ENCODE measurements around the gene THAP6. TPM values are rescaled to one million over a fixed set of nuclear protein-coding genes. Genes with fewer than 3 reads are reported as not detected.
A peak's percentile ranks its signal among the peaks of the same experiment; 100 is the strongest.

Gene THAP6
- total RNA-seq, 1 donor from 2014 or later: 16.0 TPM

DNA sequence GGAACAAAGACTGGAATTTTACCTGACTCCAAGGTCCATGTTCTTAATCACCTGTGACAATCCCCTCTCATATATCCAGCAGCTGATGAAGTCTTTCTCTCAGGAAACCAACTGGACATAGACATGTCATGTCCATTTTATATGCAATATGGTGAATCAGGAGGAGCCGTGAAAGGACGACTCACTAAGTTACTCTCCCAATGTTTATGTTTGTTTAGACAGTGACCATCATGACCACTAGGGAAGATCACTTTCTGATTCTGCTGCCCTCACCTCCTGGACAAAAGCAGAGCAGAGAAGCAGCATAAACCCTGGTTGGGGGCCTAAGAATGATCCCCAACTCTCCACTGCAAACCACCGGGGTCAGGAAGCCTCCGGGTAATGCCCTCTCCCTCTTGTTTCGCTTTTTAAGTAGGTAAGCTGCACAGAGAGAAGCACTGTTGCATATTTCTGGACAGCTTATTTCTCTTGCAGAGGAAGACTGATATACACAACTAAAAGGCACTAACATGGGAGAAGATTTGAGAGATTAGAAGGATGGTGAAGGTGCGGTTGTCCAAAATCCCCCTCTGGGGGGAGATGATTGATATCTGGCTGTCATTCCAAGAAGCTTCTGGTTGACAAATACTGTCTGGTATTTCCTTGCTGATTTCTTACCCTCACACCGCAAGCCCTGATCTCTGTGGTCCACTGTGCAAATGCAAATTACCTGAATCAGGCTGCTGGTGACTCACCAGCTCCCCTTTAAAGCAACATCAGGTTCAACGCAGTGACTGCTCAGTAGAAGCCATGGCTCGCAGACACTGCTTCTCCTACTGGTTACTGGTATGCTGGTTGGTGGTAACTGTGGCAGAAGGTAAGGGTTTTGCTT lies 41.3 kb downstream of the THAP6 start, which contains the start of gene ODAPH:
TSS of gene ODAPH (plus strand) at position 773 of the 871 bp plus-strand sequence. CDS start at position 790, 17 bp downstream.
- Histone ChIP-seq H3K4me3 (ENCODE audit: low read depth, low read length) (peak within 1 kb of the TSS; percentile 8), H3K27me3 (ENCODE audit: control insufficient read depth, insufficient read depth, low read length) (no peaks in the 10 kb centered on the region), H3K36me3 (ENCODE audit: control insufficient read depth, insufficient read depth, low read length) (no peaks in the 10 kb centered on the region)
- DNase-seq (ENCODE audit: low read depth): peak; percentile 90
- TF ChIP-seq, protein P1, sequence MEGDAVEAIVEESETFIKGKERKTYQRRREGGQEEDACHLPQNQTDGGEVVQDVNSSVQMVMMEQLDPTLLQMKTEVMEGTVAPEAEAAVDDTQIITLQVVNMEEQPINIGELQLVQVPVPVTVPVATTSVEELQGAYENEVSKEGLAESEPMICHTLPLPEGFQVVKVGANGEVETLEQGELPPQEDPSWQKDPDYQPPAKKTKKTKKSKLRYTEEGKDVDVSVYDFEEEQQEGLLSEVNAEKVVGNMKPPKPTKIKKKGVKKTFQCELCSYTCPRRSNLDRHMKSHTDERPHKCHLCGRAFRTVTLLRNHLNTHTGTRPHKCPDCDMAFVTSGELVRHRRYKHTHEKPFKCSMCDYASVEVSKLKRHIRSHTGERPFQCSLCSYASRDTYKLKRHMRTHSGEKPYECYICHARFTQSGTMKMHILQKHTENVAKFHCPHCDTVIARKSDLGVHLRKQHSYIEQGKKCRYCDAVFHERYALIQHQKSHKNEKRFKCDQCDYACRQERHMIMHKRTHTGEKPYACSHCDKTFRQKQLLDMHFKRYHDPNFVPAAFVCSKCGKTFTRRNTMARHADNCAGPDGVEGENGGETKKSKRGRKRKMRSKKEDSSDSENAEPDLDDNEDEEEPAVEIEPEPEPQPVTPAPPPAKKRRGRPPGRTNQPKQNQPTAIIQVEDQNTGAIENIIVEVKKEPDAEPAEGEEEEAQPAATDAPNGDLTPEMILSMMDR (IDR thresholded peaks at IDR 0.05; ENCODE audit: insufficient read depth, low read length, poor library complexity, severe bottlenecking): peak; percentile 3

DNA sequence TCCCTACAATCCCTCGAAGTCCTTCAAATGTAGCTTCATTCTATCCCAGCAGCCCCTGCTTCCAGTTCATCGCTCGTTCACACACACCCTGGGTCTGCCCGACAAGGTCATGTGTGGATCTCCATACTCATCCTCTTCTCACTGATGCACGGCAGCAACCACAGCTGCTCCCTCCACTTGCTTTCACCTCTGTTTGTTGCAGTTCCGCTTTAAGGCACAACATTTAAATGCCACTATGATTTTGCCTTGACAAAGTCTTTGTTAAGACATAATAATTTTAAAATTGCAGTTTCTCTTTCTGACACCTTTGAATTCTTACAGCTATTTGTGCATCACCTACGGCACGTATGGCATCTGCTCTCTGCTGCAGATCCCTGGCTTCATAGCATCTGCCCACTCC lies 43.4 kb downstream of the THAP6 start:
- TF ChIP-seq, protein P1 (IDR thresholded peaks at IDR 0.05; ENCODE audit: insufficient read depth, low read length, poor library complexity, severe bottlenecking): no peak
- no peak overlapping the region for H3K4me3 ChIP-seq (ENCODE audit: low read depth, low read length)

DNA sequence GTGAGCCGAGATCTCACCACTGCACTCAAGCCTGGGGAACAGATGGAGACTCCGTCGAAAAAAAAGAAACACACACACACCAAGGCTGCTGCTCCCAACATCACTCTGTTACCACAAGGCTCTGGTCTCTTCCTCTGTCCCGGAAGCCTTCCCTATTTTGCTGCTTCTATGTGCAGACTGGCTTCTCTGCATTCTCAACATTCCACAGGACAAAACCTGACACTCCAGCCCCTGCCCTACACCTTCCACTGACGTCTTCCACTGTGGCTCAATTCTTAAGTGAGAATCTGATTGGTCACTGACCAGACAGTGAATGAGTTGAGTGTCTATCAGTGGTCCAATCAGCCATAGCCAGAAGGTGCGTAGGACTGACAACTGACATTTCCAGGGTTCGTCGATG lies 47.5 kb downstream of the THAP6 start:
- Histone ChIP-seq H3K27me3 (ENCODE audit: control insufficient read depth, insufficient read depth, low read length) (no peaks in the 10 kb centered on the region), H3K36me3 (ENCODE audit: control insufficient read depth, insufficient read depth, low read length) (no peaks in the 10 kb centered on the region), H3K4me3 (ENCODE audit: low read depth, low read length) (no peak overlapping the region)
- TF ChIP-seq, protein P1 (IDR thresholded peaks at IDR 0.05; ENCODE audit: insufficient read depth, low read length, poor library complexity, severe bottlenecking): no peak
- no peak for DNase-seq (ENCODE audit: low read depth)

More for the DNA sequence above, 43.4 kb downstream of the THAP6 start:
- no peak for DNase-seq (ENCODE audit: low read depth)
- Histone ChIP-seq H3K27me3 (ENCODE audit: control insufficient read depth, insufficient read depth, low read length) (no peaks in the 10 kb centered on the region), H3K36me3 (ENCODE audit: control insufficient read depth, insufficient read depth, low read length) (no peaks in the 10 kb centered on the region)

DNA sequence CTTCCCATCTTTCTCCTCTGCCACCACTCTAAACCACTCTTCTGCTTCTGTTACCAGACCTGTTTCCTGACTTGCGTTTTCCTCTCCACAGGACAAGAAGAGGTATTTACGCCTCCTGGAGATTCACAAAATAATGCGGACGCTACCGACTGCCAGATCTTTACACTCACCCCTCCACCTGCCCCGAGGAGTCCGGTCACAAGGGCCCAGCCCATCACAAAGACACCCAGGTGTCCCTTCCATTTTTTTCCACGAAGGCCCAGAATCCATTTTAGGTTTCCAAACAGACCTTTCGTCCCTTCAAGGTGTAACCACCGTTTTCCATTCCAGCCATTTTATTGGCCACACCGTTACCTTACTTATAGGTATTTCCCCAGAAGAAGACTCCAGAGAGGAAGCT lies 49.8 kb downstream of the THAP6 start:
- Histone ChIP-seq H3K27me3 (ENCODE audit: control insufficient read depth, insufficient read depth, low read length) (no peaks in the 10 kb centered on the region), H3K4me3 (ENCODE audit: low read depth, low read length) (no peak overlapping the region), H3K36me3 (ENCODE audit: control insufficient read depth, insufficient read depth, low read length) (no peaks in the 10 kb centered on the region)
- DNase-seq (ENCODE audit: low read depth): no peak
- TF ChIP-seq, protein P1 (IDR thresholded peaks at IDR 0.05; ENCODE audit: insufficient read depth, low read length, poor library complexity, severe bottlenecking): no peak

- no peaks in the 10 kb centered on the region for H3K36me3 ChIP-seq (ENCODE audit: control insufficient read depth, insufficient read depth, low read length)
- no peak overlapping the region for H3K4me3 ChIP-seq (ENCODE audit: low read depth, low read length)
- TF ChIP-seq, protein P1 (IDR thresholded peaks at IDR 0.05; ENCODE audit: insufficient read depth, low read length, poor library complexity, severe bottlenecking): no peak
- DNase-seq (ENCODE audit: low read depth): no peak
- H3K27me3 ChIP-seq (ENCODE audit: control insufficient read depth, insufficient read depth, low read length): no peaks in the 10 kb centered on the region
Measured at GRCh38 chr4:75565481-75565880, 51.2 kb downstream of the THAP6 start.

All from kidney epithelial cell (primary cell).